Activated T-helper 9 cell treated with anti-CD3 and anti-CD28 coated beads, Interleukin-2, amount 50 U/mL, for 16 hours (primary cell): ENCODE results near the gene TMEM138.

Experiments used
- DNase-seq: peaks from one replicate; pipeline ENCODE4 v3.0.0-alpha.2; 2020; ENCODE audit warnings: low read depth

The TMEM138 gene

GRCh38 chr11:61406991-61407728 is 45.0 kb downstream of the TMEM138 start:
- DNase-seq: no peak

- no peak for DNase-seq
These were observed 49.4 kb downstream of the TMEM138 start for GRCh38 chr11:61411589-61411988.

GRCh38 chr11:61413496-61413895 is 51.3 kb downstream of the TMEM138 start:
- no peak for DNase-seq

- no peak for DNase-seq
These were observed 52.4 kb downstream of the TMEM138 start for GRCh38 chr11:61414547-61414946.

- no peak for DNase-seq
These were observed 53.2 kb downstream of the TMEM138 start for GRCh38 chr11:61415381-61415780.

GRCh38 chr11:61416941-61417340 is 54.8 kb downstream of the TMEM138 start:
- DNase-seq: no peak

- DNase-seq: no peak
These were observed 55.5 kb downstream of the TMEM138 start for GRCh38 chr11:61417670-61418069.

GRCh38 chr11:61418136-61418535 is 56.0 kb downstream of the TMEM138 start:
- DNase-seq: no peak
